H9 (cell line): ENCODE data around the gene TJP3. TPM values are rescaled to one million over a fixed set of nuclear protein-coding genes. Genes with fewer than 3 reads are reported as not detected.

ENCODE experiments used
- DNase-seq: peaks from one replicate; pipeline ENCODE4 v3.0.0-alpha.2; 2017
- H2AFZ ChIP-seq: one replicate; pipeline ENCODE4 v1.6.1; 2013; ENCODE audit warnings: mild to moderate bottlenecking, low read length, control low read depth, moderate library complexity
- H2AK5ac ChIP-seq: 2 replicates; pipeline ENCODE4 v1.6.1; 2013; ENCODE audit warnings: low read length, control low read depth, mixed read lengths; ENCODE audit not compliant: insufficient read length
- H2BK120ac ChIP-seq: one replicate; pipeline ENCODE4 v1.6.1; 2013; ENCODE audit warnings: low read depth, mild to moderate bottlenecking, low read length, control low read depth, inconsistent platforms; ENCODE audit not compliant: poor library complexity, severe bottlenecking
- H2BK12ac ChIP-seq: 2 replicates; pipeline ENCODE4 v1.6.1; 2013; ENCODE audit warnings: low read length, control low read depth, mixed read lengths, low read depth; ENCODE audit not compliant: insufficient read length
- H2BK15ac ChIP-seq: 2 replicates; pipeline ENCODE4 v1.6.1; 2013; ENCODE audit warnings: low read depth, low read length, control low read depth
- H2BK20ac ChIP-seq: one replicate; pipeline ENCODE4 v1.6.1; 2013; ENCODE audit warnings: low read depth, mild to moderate bottlenecking, low read length, control low read depth, inconsistent platforms; ENCODE audit not compliant: poor library complexity, severe bottlenecking
- H2BK5ac ChIP-seq: 2 replicates; pipeline ENCODE4 v1.6.1; 2013; ENCODE audit warnings: low read length, control low read depth, mixed read lengths; ENCODE audit not compliant: insufficient read length
- H3K14ac ChIP-seq: 2 replicates; pipeline ENCODE4 v1.6.1; 2013; ENCODE audit warnings: low read length, control low read depth; ENCODE audit not compliant: insufficient read depth
- H3K18ac ChIP-seq: 2 replicates; pipeline ENCODE4 v1.6.1; 2013; ENCODE audit warnings: low read depth, mild to moderate bottlenecking, mixed read lengths, low read length, control low read depth; ENCODE audit not compliant: insufficient read length
- H3K23ac ChIP-seq: 2 replicates; pipeline ENCODE4 v1.6.1; 2013; ENCODE audit warnings: low read length, control low read depth, mixed read lengths, low read depth; ENCODE audit not compliant: insufficient read length
- H3K23me2 ChIP-seq: 2 replicates; pipeline ENCODE4 v1.6.1; 2013; ENCODE audit warnings: low read depth, mild to moderate bottlenecking, mixed read lengths, low read length, control low read depth; ENCODE audit not compliant: insufficient read length, poor library complexity, severe bottlenecking
- H3K27ac ChIP-seq: 2 replicates; pipeline ENCODE4 v1.5.1; 2013; ENCODE audit warnings: low read length, control low read depth, mixed read lengths, low read depth; ENCODE audit not compliant: insufficient read length
- H3K27me3 ChIP-seq: 2 replicates; pipeline ENCODE4 v1.6.1; 2013; ENCODE audit warnings: low read length, control low read depth, inconsistent platforms; ENCODE audit not compliant: insufficient read depth
- H3K4ac ChIP-seq: 2 replicates; pipeline ENCODE4 v1.6.1; 2013; ENCODE audit warnings: low read depth, mild to moderate bottlenecking, control low read depth, inconsistent platforms, low read length, moderate library complexity
- H3K4me1 ChIP-seq: 2 replicates; pipeline ENCODE4 v1.6.1; 2013; ENCODE audit warnings: low read length, control low read depth, inconsistent platforms; ENCODE audit not compliant: insufficient read depth
- H3K4me2 ChIP-seq: 2 replicates; pipeline ENCODE4 v1.6.1; 2013; ENCODE audit warnings: low read length, control low read depth, mixed read lengths; ENCODE audit not compliant: insufficient read length, insufficient read depth
- H3K56ac ChIP-seq: 2 replicates; pipeline ENCODE4 v1.6.1; 2013; ENCODE audit warnings: low read depth, mild to moderate bottlenecking, mixed read lengths, low read length, control low read depth; ENCODE audit not compliant: insufficient read length
- H3K79me1 ChIP-seq: 2 replicates; pipeline ENCODE4 v1.6.1; 2013; ENCODE audit warnings: low read depth, mild to moderate bottlenecking, moderate library complexity, low read length, control low read depth, inconsistent platforms; ENCODE audit not compliant: insufficient read depth, poor library complexity, severe bottlenecking
- H3K79me2 ChIP-seq: 2 replicates; pipeline ENCODE4 v1.6.1; 2013; ENCODE audit warnings: low read length, control low read depth, inconsistent platforms; ENCODE audit not compliant: insufficient read depth
- H3K9ac ChIP-seq: 2 replicates; pipeline ENCODE4 v1.6.1; 2013; ENCODE audit warnings: low read length, control low read depth, mixed read lengths; ENCODE audit not compliant: insufficient read length; ENCODE audit errors: extremely low read depth
- H3K9me3 ChIP-seq: one replicate; pipeline ENCODE4 v1.6.1; 2013; ENCODE audit warnings: low read depth, low read length, inconsistent platforms; ENCODE audit not compliant: control insufficient read depth
- H3T11ph ChIP-seq: one replicate; pipeline ENCODE4 v1.6.1; 2013; ENCODE audit warnings: mild to moderate bottlenecking, low read length, control low read depth, inconsistent platforms
- H4K20me1 ChIP-seq: one replicate; pipeline ENCODE4 v1.6.1; 2013; ENCODE audit not compliant: control insufficient read depth, insufficient read length, insufficient read depth
- H4K5ac ChIP-seq: 2 replicates; pipeline ENCODE4 v1.6.1; 2013; ENCODE audit warnings: low read depth, mild to moderate bottlenecking, mixed read lengths, low read length, control low read depth; ENCODE audit not compliant: insufficient read length
- H4K8ac ChIP-seq: replicated peaks from 2 replicates; pipeline ENCODE4 v1.6.1; 2013; ENCODE audit warnings: low read length, control low read depth, mixed read lengths, low read depth; ENCODE audit not compliant: insufficient read length
- H4K91ac ChIP-seq: 2 replicates; pipeline ENCODE4 v1.6.1; 2013; ENCODE audit warnings: low read depth, mild to moderate bottlenecking, moderate library complexity, mixed read lengths, low read length, control low read depth; ENCODE audit not compliant: insufficient read length
- H3K27ac Mint-ChIP-seq, 3 experiments: 2 replicates in 2 of 3; 3 replicates in 1 of 3; pipeline ENCODE4 v1.8.0; 2020 to 2021; ENCODE audit warnings: mixed read lengths in 3 of 3, mild to moderate bottlenecking in 1 of 3, moderate library complexity in 1 of 3
- H3K27me3 Mint-ChIP-seq: 2 replicates; pipeline ENCODE4 v1.8.0; 2021; ENCODE audit warnings: low read depth, mild to moderate bottlenecking, moderate library complexity, mixed read lengths
- H3K36me3 Mint-ChIP-seq, 3 experiments: 2 replicates in 2 of 3; 3 replicates in 1 of 3; pipeline ENCODE4 v1.8.0; 2020 to 2021; ENCODE audit warnings: low read depth in 3 of 3, mixed read lengths in 3 of 3; ENCODE audit not compliant: insufficient read depth in 1 of 3
- H3K4me1 Mint-ChIP-seq, 2 experiments: 2 replicates each; pipeline ENCODE4 v1.8.0; 2020; ENCODE audit warnings: mixed read lengths in 2 of 2
- H3K4me3 Mint-ChIP-seq, 2 experiments: 2 replicates in 1 of 2; 3 replicates in 1 of 2; pipeline ENCODE4 v1.8.0; 2020 to 2021; ENCODE audit warnings: mild to moderate bottlenecking in 2 of 2, mixed read lengths in 2 of 2, moderate library complexity in 1 of 2
- H3K9me3 Mint-ChIP-seq, 2 experiments: 2 replicates in 1 of 2; 3 replicates in 1 of 2; pipeline ENCODE4 v1.8.0; 2020; ENCODE audit warnings: mild to moderate bottlenecking in 2 of 2, mixed read lengths in 2 of 2, moderate library complexity in 1 of 2
- CTCF ChIP-seq: fragments of 200-600 bp; sonication (generic); conservative IDR thresholded peaks from 3 replicates; pipeline ENCODE4 v1.8.0; 2021; ENCODE audit warnings: antibody characterized with exemption, mild to moderate bottlenecking
- WGBS: extraction: QIAGEN DNeasy Blood & Tissue Kit; methylation state at CpG from one replicate; pipeline ENCODE4 v1.1.7; 2013; ENCODE audit warnings: missing lambda C conversion rate, low lambda C conversion rate, mixed read lengths; ENCODE audit not compliant: insufficient read length; ENCODE audit errors: extremely low coverage; 5-methylcytosine and 5-hydroxymethylcytosine counted together
- total RNA-seq: library from RNA; stranded (reverse); gene quantifications from 2 replicates; pipeline ENCODE4 v1.2.1, GENCODE V29; 2021

TJP3 gene
- total RNA-seq, 1 experiment from 2014 or later: 27.3 TPM

DNA sequence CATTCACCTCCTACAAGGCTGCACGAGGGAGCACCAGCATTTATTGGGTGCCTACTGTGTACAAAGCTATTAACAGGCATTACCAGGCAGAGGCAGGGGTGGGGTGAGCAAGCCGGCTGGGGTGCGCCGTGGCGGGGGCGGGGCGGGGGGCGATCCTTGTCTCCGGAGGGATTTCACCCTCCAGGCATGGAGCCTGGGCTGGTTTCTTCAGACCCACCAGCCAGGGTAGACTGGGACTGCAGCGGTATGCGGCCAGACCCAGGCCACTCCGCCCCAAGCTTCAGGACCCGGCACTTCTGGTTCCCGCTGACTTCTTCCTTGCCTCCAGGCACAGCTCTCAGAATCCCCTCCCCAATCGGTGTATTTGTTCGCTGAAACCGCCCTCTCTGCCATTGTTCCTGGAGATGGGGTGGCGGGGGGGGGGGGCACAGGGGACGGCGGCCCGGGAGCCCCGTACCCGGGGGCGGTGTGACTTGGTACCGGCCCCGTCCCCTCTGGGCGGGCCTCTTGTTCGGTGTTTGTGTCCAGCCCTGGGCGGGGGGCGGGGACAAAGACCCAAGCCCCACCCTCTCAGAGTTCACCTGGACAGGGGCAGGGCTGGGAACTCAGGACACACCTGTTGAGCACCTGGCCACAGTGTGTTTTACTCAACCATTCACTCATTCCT, 14.4 kb downstream of the TJP3 start:
- no peak overlapping the region for H2BK15ac ChIP-seq
- H3K27me3 ChIP-seq: no peaks in the 10 kb centered on the region
- no peak overlapping the region for H4K8ac ChIP-seq
- H3K79me2 ChIP-seq: no peaks in the 10 kb centered on the region
- no peaks in the 10 kb centered on the region; the same call in 1 of the 2 replicates for H3K4me1 ChIP-seq
- peak overlapping the region in 2 of 3 experiments; percentile 70 to 91; a peak in 4 of 7 replicates for H3K27ac Mint-ChIP-seq
- H2BK5ac ChIP-seq: no peak overlapping the region
- H4K20me1 ChIP-seq: no peaks in the 10 kb centered on the region
- peaks cover 16 to 43% of the 10 kb centered on the region in 2 experiments for H3K4me1 Mint-ChIP-seq
- H2BK120ac ChIP-seq: no peak overlapping the region
- no peaks in the 10 kb centered on the region for H3K36me3 Mint-ChIP-seq
- H2AK5ac ChIP-seq: no peak overlapping the region
- no CpG with 5 or more reads among the region's 30 CpGs for WGBS
- no peak overlapping the region for H4K91ac ChIP-seq
- H3K27me3 Mint-ChIP-seq: peaks cover 3% of the 10 kb centered on the region
- no peak overlapping the region for H2BK12ac ChIP-seq
- H3K4me3 Mint-ChIP-seq: peak overlapping the region; percentile 71 to 87
- H3K9ac ChIP-seq: no peak overlapping the region
- H3K23ac ChIP-seq: no peak overlapping the region
- no peak overlapping the region for H3K14ac ChIP-seq
- H3K27ac ChIP-seq: no peak overlapping the region
- H3K56ac ChIP-seq: no peak overlapping the region
- no peak overlapping the region for H3K18ac ChIP-seq
- H3K79me1 ChIP-seq: no peaks in the 10 kb centered on the region
- H2BK20ac ChIP-seq: no peak overlapping the region
- no peak overlapping the region for H3T11ph ChIP-seq
- H3K4me2 ChIP-seq: peak overlapping the region; percentile 92
- H4K5ac ChIP-seq: no peak overlapping the region
- TF ChIP-seq CTCF: no peak
- H3K9me3 Mint-ChIP-seq: no peaks in the 10 kb centered on the region; a peak in 1 of 5 replicates
- H3K4ac ChIP-seq: no peak overlapping the region
- no peaks in the 10 kb centered on the region for H3K9me3 ChIP-seq
- DNase-seq: peak; percentile 93
- peaks cover 10% of the 10 kb centered on the region for H3K23me2 ChIP-seq
- H2AFZ ChIP-seq: no peak overlapping the region
